DND-41 (cell line): ENCODE data around the gene DGUOK.

Experiments used
- ATAC-seq: fragments of 200-7000 bp; cut with Tn5 transposase; 3 replicates; pipeline ENCODE4 v1.9.1; 2021; ENCODE audit warnings: low read depth; ENCODE audit not compliant: insufficient read depth
- DNase-seq: peaks from one replicate; pipeline ENCODE4 v3.0.0-alpha.2; 2020
- H2AFZ ChIP-seq: 2 replicates; pipeline ENCODE4 v1.6.0; 2012; ENCODE audit warnings: low read depth, low read length
- H3K27ac ChIP-seq: 2 replicates; pipeline ENCODE4 v1.5.1; 2012; ENCODE audit warnings: low read length, inconsistent platforms
- H3K27me3 ChIP-seq: fragments of 200-600 bp; sonication (generic); 2 replicates; pipeline ENCODE4 v1.6.0; 2012; ENCODE audit warnings: low read length, mild to moderate bottlenecking, inconsistent platforms; ENCODE audit not compliant: insufficient read depth, poor library complexity
- H3K36me3 ChIP-seq: 2 replicates; pipeline ENCODE4 v1.5.1; 2012; ENCODE audit warnings: low read length, inconsistent platforms; ENCODE audit not compliant: insufficient read depth
- H3K4me1 ChIP-seq: 2 replicates; pipeline ENCODE4 v1.5.1; 2012; ENCODE audit warnings: mild to moderate bottlenecking, low read length; ENCODE audit not compliant: insufficient read depth
- H3K4me2 ChIP-seq: 2 replicates; pipeline ENCODE4 v1.6.0; 2012; ENCODE audit warnings: mild to moderate bottlenecking, moderate library complexity, low read length, inconsistent platforms; ENCODE audit not compliant: insufficient read depth
- H3K4me3 ChIP-seq, 2 experiments: fragments of 200-600 bp in 1 of 2; shearing (Covaris generic) in 1 of 2; 2 replicates each; pipeline ENCODE4 v1.5.1; 2012 to 2016; ENCODE audit warnings: inconsistent platforms in 2 of 2, low read length in 2 of 2, mild to moderate bottlenecking in 2 of 2, low read depth in 1 of 2, moderate library complexity in 1 of 2
- H3K79me2 ChIP-seq: 2 replicates; pipeline ENCODE4 v1.6.0; 2012; ENCODE audit warnings: low read length, inconsistent platforms; ENCODE audit not compliant: insufficient read depth
- H3K9ac ChIP-seq: 2 replicates; pipeline ENCODE4 v1.6.0; 2012; ENCODE audit warnings: low read depth, mild to moderate bottlenecking, inconsistent platforms, low read length, moderate library complexity
- H3K9me3 ChIP-seq: 2 replicates; pipeline ENCODE4 v1.5.1; 2012; ENCODE audit warnings: low read length, moderate library complexity, mild to moderate bottlenecking, inconsistent platforms; ENCODE audit not compliant: insufficient read depth, severe bottlenecking
- H4K20me1 ChIP-seq: 2 replicates; pipeline ENCODE4 v1.6.0; 2012; ENCODE audit warnings: low read length; ENCODE audit not compliant: insufficient read depth
- EZH2 ChIP-seq: IDR thresholded peaks from 3 replicates; pipeline ENCODE4 v1.6.1; 2012; ENCODE audit warnings: borderline replicate concordance, low read depth, mild to moderate bottlenecking, moderate library complexity, low read length, inconsistent platforms; ENCODE audit not compliant: severe bottlenecking
- TF ChIP-seq, protein P1 (sequence below): IDR thresholded peaks from 2 replicates; pipeline ENCODE4 v1.5.1; 2012; ENCODE audit warnings: borderline replicate concordance, low read length, moderate library complexity, mild to moderate bottlenecking; ENCODE audit not compliant: poor library complexity, severe bottlenecking; ENCODE audit errors: extremely low read depth

Gene DGUOK

DNA sequence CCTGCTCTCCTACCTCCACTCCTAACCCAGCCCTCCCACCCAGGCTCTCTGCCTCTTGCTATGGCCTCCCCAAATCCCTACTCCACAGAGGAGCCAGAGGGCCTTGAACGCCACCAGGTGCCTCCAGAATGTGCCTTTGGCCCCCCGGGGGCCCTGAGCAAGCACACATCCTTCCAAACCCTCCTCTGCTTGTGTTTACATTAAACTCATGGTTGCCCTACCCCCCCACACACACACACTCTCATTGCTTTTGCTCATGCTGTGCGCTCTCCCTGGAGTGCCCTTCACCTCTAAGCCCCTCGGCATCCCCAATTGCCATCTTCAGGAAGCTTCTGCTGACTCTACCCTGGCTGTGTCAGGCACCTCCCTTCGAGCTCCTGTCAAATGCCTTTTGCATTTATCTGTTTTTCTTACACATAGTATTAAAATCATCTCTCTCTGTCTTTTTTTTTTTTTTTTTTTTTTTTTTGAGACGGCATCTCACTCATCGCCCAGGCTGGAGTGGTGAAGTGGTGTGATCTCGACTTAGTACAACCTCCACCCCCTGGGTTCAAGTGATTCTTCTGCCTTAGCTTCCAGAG lies 41.8 kb downstream of the DGUOK start:
- Histone ChIP-seq H3K4me1 (peaks cover 42% of the 10 kb centered on the region), H3K27me3 (no peaks in the 10 kb centered on the region), H3K4me3 (no peak overlapping the region), H3K36me3 (no peaks in the 10 kb centered on the region), H3K4me2 (no peak overlapping the region), H3K79me2 (no peaks in the 10 kb centered on the region), H4K20me1 (no peaks in the 10 kb centered on the region), H2AFZ (no peak overlapping the region), H3K27ac (no peak overlapping the region), H3K9ac (no peak overlapping the region), H3K9me3 (no peaks in the 10 kb centered on the region)
- DNase-seq = no peak
- TF ChIP-seq EZH2 = no peak
- TF ChIP-seq, protein P1, sequence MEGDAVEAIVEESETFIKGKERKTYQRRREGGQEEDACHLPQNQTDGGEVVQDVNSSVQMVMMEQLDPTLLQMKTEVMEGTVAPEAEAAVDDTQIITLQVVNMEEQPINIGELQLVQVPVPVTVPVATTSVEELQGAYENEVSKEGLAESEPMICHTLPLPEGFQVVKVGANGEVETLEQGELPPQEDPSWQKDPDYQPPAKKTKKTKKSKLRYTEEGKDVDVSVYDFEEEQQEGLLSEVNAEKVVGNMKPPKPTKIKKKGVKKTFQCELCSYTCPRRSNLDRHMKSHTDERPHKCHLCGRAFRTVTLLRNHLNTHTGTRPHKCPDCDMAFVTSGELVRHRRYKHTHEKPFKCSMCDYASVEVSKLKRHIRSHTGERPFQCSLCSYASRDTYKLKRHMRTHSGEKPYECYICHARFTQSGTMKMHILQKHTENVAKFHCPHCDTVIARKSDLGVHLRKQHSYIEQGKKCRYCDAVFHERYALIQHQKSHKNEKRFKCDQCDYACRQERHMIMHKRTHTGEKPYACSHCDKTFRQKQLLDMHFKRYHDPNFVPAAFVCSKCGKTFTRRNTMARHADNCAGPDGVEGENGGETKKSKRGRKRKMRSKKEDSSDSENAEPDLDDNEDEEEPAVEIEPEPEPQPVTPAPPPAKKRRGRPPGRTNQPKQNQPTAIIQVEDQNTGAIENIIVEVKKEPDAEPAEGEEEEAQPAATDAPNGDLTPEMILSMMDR = no peak
- ATAC-seq = no peak

DNA sequence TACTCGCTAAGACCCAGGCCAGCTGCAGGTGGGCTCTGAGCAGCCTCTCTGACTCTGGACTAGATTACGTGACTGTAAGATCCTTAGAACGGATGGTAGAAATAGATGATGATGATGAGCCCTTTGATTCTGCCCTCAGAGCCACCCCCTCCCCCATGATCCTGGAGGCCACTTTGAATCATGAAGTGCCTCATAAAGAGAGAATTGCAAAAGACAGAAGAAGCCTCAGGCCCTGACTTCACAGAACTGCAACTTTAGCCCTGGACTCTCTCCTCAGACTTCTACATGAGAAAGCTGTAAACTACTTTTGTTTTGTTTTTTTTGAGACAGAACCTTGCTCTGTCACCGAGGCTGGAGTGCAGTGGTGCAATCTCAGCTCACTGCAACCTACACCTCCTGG lies 42.7 kb downstream of the DGUOK start:
- H3K79me2 ChIP-seq = no peaks in the 10 kb centered on the region
- H4K20me1 ChIP-seq = no peaks in the 10 kb centered on the region
- H3K9ac ChIP-seq = peak overlapping the region; percentile 45; the same call in 1 of the 2 replicates
- no peak for DNase-seq
- ATAC-seq = no peak
- H3K4me3 ChIP-seq = no peak overlapping the region
- no peak for TF ChIP-seq EZH2
- TF ChIP-seq, protein P1 = no peak
- peaks cover 42% of the 10 kb centered on the region for H3K4me1 ChIP-seq
- H3K9me3 ChIP-seq = no peaks in the 10 kb centered on the region
- no peak overlapping the region for H3K4me2 ChIP-seq
- H3K27ac ChIP-seq = peak overlapping the region; percentile 81
- no peaks in the 10 kb centered on the region for H3K36me3 ChIP-seq
- no peaks in the 10 kb centered on the region for H3K27me3 ChIP-seq
- H2AFZ ChIP-seq = 0 out of 2 replicates have a peak overlapping the region, but pooled peaks have one; percentile 63

DNA sequence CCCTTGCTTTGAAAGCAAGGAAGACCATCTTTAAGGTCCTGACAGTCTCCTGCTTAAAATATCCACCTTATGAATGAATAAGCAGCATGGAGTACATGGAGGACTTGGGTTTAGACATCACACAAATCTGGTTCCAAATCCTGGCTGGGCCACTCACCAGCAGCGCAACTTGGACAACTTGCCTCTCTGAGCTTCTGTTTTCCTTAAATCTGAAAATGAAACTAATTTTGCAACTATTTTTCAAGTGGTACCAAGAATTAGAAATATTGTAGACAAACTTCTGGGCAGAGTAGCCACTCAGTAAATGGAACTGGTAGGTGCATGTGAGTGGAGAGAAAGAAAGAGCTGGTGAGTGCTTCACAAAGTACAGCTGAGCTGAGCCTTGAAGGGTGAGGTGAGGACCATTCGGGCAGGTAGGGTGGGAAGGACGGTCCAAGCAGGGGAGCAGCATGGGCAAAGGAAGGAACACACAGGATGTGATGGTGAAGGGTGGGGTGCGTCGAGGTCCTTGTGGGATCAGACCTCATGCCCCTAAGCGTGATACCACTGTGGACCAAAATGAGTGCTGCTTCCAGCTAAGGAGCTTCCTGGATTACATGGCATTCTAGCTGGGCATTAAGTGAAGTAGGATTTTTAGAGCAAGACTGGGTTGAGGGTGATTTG lies 43.6 kb downstream of the DGUOK start:
- H3K4me1 ChIP-seq = peaks cover 44% of the 10 kb centered on the region
- peak overlapping the region; percentile 81 for H3K27ac ChIP-seq

More for the DNA sequence above, 43.6 kb downstream of the DGUOK start:
- Histone ChIP-seq H3K9ac (peak overlapping the region; percentile 45), H4K20me1 (no peaks in the 10 kb centered on the region), H3K9me3 (no peaks in the 10 kb centered on the region), H3K36me3 (no peaks in the 10 kb centered on the region), H2AFZ (peak overlapping the region; percentile 63), H3K4me2 (peak overlapping the region; percentile 60), H3K79me2 (no peaks in the 10 kb centered on the region), H3K4me3 (peak overlapping the region in 1 of 2 experiments; percentile 26; a peak in 1 of 4 replicates), H3K27me3 (no peaks in the 10 kb centered on the region)
- TF ChIP-seq, protein P1 = no peak
- no peak for TF ChIP-seq EZH2
- DNase-seq = no peak
- ATAC-seq = peak; percentile 30
